Ishikawa (cell line): Measurements from ENCODE around the gene UBE2Q1.

Experiments used
- CEBPB ChIP-seq: IDR thresholded peaks from 2 replicates; pipeline ENCODE4 v1.6.1; 2012
- CREB1 ChIP-seq: IDR thresholded peaks from 2 replicates; pipeline ENCODE4 v1.6.1; 2012; ENCODE audit warnings: low read depth
- EGR1 ChIP-seq: IDR thresholded peaks from 2 replicates; pipeline ENCODE4 v1.6.1; 2012
- EP300 ChIP-seq: IDR thresholded peaks from 2 replicates; pipeline ENCODE4 v1.6.1; 2012; ENCODE audit warnings: borderline replicate concordance
- FOXM1 ChIP-seq: IDR thresholded peaks from 2 replicates; pipeline ENCODE4 v1.6.1; 2012; ENCODE audit warnings: low read depth, borderline replicate concordance
- NFIC ChIP-seq: IDR thresholded peaks from 2 replicates; pipeline ENCODE4 v1.6.1; 2012
- RAD21 ChIP-seq: IDR thresholded peaks from 2 replicates; pipeline ENCODE4 v1.6.1; 2012; ENCODE audit warnings: low read depth
- REST ChIP-seq: IDR thresholded peaks from 2 replicates; pipeline ENCODE4 v1.6.1; 2012; ENCODE audit warnings: low read depth, mild to moderate bottlenecking
- TAF1 ChIP-seq: IDR thresholded peaks from 2 replicates; pipeline ENCODE4 v1.6.1; 2012; ENCODE audit warnings: low read depth, mild to moderate bottlenecking
- TCF12 ChIP-seq: IDR thresholded peaks from 2 replicates; pipeline ENCODE4 v1.6.1; 2012; ENCODE audit warnings: low read depth
- TEAD4 ChIP-seq: IDR thresholded peaks from 2 replicates; pipeline ENCODE4 v1.6.1; 2012
- USF1 ChIP-seq: IDR thresholded peaks from 2 replicates; pipeline ENCODE4 v1.6.1; 2012
- YY1 ChIP-seq: IDR thresholded peaks from 2 replicates; pipeline ENCODE4 v1.6.1; 2012; ENCODE audit warnings: low read depth
- ZBTB7A ChIP-seq: IDR thresholded peaks from 2 replicates; pipeline ENCODE4 v1.6.1; 2012; ENCODE audit warnings: low read depth
- TF ChIP-seq, protein P1 (sequence below): IDR thresholded peaks from 2 replicates; pipeline ENCODE4 v1.6.1; 2012

The UBE2Q1 gene

DNA sequence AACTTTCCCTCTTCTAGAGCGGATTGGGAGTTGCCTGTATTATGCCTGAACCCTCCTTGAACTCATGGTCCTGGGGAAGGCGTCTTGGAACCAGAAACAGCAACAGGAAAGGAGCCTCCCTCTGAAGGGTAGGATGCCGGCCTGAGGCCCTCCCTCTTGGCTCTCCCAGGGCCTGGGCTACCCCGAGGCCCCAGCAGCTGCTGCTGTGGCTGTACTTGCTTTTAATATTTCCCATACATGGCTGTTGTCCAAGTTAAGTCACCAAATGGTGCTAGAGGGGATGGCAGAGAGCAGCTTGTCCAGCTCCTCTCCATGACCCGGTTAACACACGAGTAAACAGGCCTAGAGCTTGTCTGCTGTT, 19.6 kb upstream of the UBE2Q1 start:
- TF ChIP-seq CREB1 (no peak), NFIC (no peak), EP300 (no peak), RAD21 (no peak), ZBTB7A (no peak), TEAD4 (no peak), YY1 (no peak), EGR1 (no peak), REST (no peak), USF1 (no peak), TCF12 (no peak)

DNA sequence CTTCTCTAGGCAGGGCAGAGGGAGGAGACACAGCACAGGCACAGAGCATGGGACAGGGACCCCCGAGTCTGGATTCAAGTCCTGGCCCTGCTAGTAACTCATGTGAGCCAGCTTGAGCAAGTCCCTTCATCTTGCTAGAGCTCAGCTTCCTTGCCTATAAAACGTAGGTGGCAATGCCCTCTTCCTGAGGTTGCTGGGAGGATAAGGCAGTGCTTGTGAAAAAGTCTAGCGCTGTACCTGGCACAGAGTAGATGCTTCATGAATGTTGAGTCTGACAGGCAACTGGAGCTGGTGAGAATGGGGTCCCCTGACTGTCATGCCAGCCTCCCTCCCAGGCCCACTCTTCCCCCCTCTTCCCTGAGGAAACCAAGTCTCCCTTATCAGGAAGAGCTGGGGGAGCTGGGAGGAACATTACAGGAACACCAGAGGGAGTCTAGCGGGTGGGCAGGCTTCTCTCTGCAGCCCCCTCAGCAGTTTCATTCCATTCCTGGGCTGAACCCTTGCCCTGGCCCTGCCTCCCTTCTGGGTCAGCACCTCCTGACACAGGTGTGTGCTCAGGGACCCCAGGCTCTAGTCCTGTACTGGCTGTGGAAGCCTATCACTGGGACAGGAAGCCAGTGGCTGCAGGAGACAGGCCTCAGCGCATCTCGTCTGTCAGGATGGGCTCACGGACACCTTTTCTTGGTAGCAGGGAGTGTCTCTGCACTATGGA, 19.0 kb upstream of the UBE2Q1 start:
- TF ChIP-seq CREB1 (no peak), USF1 (no peak), REST (no peak), TCF12 (no peak), EP300 (no peak), FOXM1 (no peak), YY1 (no peak)
- TF ChIP-seq, protein P1, sequence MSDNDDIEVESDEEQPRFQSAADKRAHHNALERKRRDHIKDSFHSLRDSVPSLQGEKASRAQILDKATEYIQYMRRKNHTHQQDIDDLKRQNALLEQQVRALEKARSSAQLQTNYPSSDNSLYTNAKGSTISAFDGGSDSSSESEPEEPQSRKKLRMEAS: no peak

DNA sequence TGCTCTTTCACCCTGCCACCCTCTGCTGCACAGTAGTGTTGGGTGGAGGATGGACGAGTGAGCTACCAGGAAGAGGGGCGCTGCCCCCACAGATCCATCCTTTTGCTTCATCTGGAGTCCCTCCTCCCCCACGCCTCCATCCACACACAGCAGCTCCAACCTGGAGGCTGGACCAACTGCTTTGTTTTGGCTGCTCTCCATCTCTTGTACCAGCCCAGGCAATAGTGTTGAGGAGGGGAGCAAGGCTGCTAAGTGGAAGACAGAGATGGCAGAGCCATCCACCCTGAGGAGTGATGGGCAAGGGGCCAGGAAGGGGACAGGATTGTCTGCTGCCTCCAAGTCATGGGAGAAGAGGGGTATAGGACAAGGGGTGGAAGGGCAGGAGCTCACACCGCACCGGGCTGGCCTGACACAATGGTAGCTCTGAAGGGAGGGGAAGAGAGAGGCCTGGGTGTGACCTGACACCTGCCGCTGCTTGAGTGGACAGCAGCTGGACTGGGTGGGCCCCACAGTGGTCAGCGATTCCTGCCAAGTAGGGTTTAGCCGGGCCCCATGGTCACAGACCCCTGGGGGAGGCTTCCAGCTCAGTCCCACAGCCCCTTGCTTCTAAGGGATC, 17.6 kb upstream of the UBE2Q1 start:
- no peak for TF ChIP-seq TCF12

- TF ChIP-seq TAF1 (no peak), NFIC (no peak), ZBTB7A (no peak), REST (no peak)
- TF ChIP-seq, protein P1: no peak
Measured at GRCh38 chr1:154575147-154575927, 16.9 kb upstream of the UBE2Q1 start.

DNA sequence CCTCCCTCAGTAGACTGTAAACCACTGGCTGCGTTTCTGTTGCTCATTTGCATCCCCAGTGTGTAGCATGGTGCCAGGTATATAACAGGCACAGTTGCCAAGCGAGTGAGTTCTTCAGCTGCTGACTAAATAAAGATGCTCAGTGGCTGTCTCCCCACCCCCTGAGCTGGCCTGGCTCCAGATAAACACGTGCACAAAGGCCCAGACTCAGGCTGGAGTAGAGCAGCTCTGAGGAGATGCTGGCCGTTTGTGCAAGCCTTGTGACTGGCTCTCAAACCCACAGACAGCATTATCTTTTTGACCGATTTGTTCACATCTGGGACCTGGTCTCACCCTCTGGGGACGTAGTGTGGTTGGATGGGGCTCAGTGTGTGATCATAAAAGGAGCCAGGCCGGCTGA, 16.3 kb upstream of the UBE2Q1 start:
- TF ChIP-seq ZBTB7A (no peak), NFIC (no peak), TCF12 (no peak), TAF1 (no peak), YY1 (no peak), EGR1 (no peak), TEAD4 (no peak), EP300 (no peak), REST (no peak), USF1 (no peak), CREB1 (no peak), RAD21 (no peak), CEBPB (no peak)
- TF ChIP-seq, protein P1: no peak
